Endothelial cell of umbilical vein (primary cell): ENCODE results near the gene SLC25A26. TPM values are rescaled to one million over a fixed set of nuclear protein-coding genes. Genes with fewer than 3 reads are reported as not detected.

Experiments used
- BruUV-seq: library from RNA; stranded (reverse); fragments of 400-500 nt; replicated peaks from 2 replicates; lab custom pipeline; 2021; lab: Mats Ljungman, UMichigan
- CTCF ChIA-PET: fragments of 300-600, 350-600 bp; sonication (Branson Sonifier 250); formaldehyde crosslinking; loops from one replicate; lab custom pipeline; 2021; ENCODE audit warnings: antibody characterized with exemption, inconsistent platforms; lab: Charles Lee
- POLR2A ChIA-PET: fragments of 300-600, 350-600 bp; sonication (Branson Sonifier 250); formaldehyde crosslinking; loops from one replicate; lab custom pipeline; 2021; ENCODE audit warnings: antibody characterized with exemption, inconsistent platforms; lab: Charles Lee
- DNase-seq: peaks from one replicate; pipeline ENCODE4 v3.0.0-alpha.2; 2011; ENCODE audit warnings: low read depth, low spot score
- FAIRE-seq: peaks from 2 replicates; lab custom pipeline; 2011; peaks lifted over from hg19 to GRCh38; lab: Jason Lieb, UNC
- H2AFZ ChIP-seq: 2 replicates; pipeline ENCODE4 v1.6.0; 2012; ENCODE audit warnings: low read depth, low read length, control low read depth, inconsistent platforms
- H3K27ac ChIP-seq: 2 replicates; pipeline ENCODE4 v1.5.1; 2011; ENCODE audit warnings: low read depth, mild to moderate bottlenecking, control low read depth, low read length, moderate library complexity; ENCODE audit not compliant: insufficient read depth
- H3K27me3 ChIP-seq, 2 experiments: 2 replicates each; pipeline versions ENCODE4 v1.6.0 to v1.6.1; 2011; ENCODE audit warnings: low read length in 2 of 2, mixed read lengths in 1 of 2; ENCODE audit not compliant: control insufficient read depth in 2 of 2, insufficient read depth in 2 of 2
- H3K36me3 ChIP-seq, 2 experiments: 2 replicates in 1 of 2; 3 replicates in 1 of 2; pipeline ENCODE4 v1.5.1; 2011; ENCODE audit warnings: low read length in 2 of 2, mild to moderate bottlenecking in 1 of 2, moderate library complexity in 1 of 2; ENCODE audit not compliant: control insufficient read depth in 2 of 2, insufficient read depth in 2 of 2; ENCODE audit errors: extremely low read depth in 1 of 2
- H3K4me1 ChIP-seq: 3 replicates; pipeline ENCODE4 v1.5.1; 2011; ENCODE audit warnings: mild to moderate bottlenecking, low read length; ENCODE audit not compliant: control insufficient read depth, insufficient read depth; ENCODE audit errors: extremely low read depth
- H3K4me2 ChIP-seq: 2 replicates; pipeline ENCODE4 v1.6.1; 2011; ENCODE audit warnings: low read length, control low read depth, mixed read lengths; ENCODE audit not compliant: insufficient read depth
- H3K4me3 ChIP-seq, 3 experiments: fragments of 200-600 bp in 1 of 3; sonication (generic), shearing (Covaris generic) in 1 of 3; replicated peaks in 1 of 3; 2 replicates each; pipeline ENCODE4 v1.5.1; 2011 to 2016; ENCODE audit warnings: control low read depth in 3 of 3, low read length in 3 of 3, mild to moderate bottlenecking in 2 of 3, inconsistent platforms in 1 of 3, low read depth in 1 of 3, moderate library complexity in 1 of 3; ENCODE audit not compliant: insufficient read depth in 1 of 3
- H3K79me2 ChIP-seq: 2 replicates; pipeline ENCODE4 v1.6.0; 2012; ENCODE audit warnings: low read length, inconsistent platforms; ENCODE audit not compliant: control insufficient read depth, insufficient read depth
- H3K9ac ChIP-seq: replicated peaks from 2 replicates; pipeline ENCODE3; 2011; ENCODE audit warnings: low read length, control low read depth; ENCODE audit not compliant: insufficient read depth; ENCODE audit errors: extremely low read depth
- H3K9me1 ChIP-seq: replicated peaks from 3 replicates; pipeline ENCODE4 v1.6.0; 2011; ENCODE audit warnings: mild to moderate bottlenecking, low read length; ENCODE audit not compliant: control insufficient read depth, insufficient read depth; ENCODE audit errors: extremely low read depth
- H3K9me3 ChIP-seq: replicated peaks from 2 replicates; pipeline ENCODE4 v1.5.1; 2012; ENCODE audit warnings: low read length, inconsistent platforms; ENCODE audit not compliant: control insufficient read depth, insufficient read depth
- H4K20me1 ChIP-seq: replicated peaks from 2 replicates; pipeline ENCODE3; 2011; ENCODE audit warnings: mild to moderate bottlenecking, low read length; ENCODE audit not compliant: control insufficient read depth, insufficient read depth; ENCODE audit errors: extremely low read depth
- FOS ChIP-seq: IDR thresholded peaks from 2 replicates; pipeline ENCODE4 v1.6.1; 2011; ENCODE audit warnings: mild to moderate bottlenecking, low read length, moderate library complexity, borderline replicate concordance; ENCODE audit not compliant: insufficient read depth
- GATA2 ChIP-seq: IDR thresholded peaks from 2 replicates; pipeline ENCODE4 v1.7.0; 2011; ENCODE audit warnings: low read depth, mild to moderate bottlenecking, moderate library complexity, mixed read lengths, low read length; ENCODE audit not compliant: insufficient read length, insufficient read depth
- POLR2A ChIP-seq: IDR thresholded peaks from 2 replicates; pipeline ENCODE4 v1.6.1; 2012; ENCODE audit warnings: low read depth, mild to moderate bottlenecking, control low read depth, low read length
- POLR2AphosphoS5 ChIP-seq: IDR thresholded peaks from 2 replicates; pipeline ENCODE4 v1.6.1; 2012; ENCODE audit warnings: low read depth, mild to moderate bottlenecking, control low read depth, low read length, moderate library complexity; ENCODE audit not compliant: insufficient read depth
- dilution Hi-C: fragments of 300-500 bp; cut with MboI; formaldehyde crosslinking; loops from one replicate; pipeline ENCODE4 v1.15.0; 2019; ENCODE audit warnings: low sequenced_read_pairs; ENCODE audit not compliant: extremely low pct_ligation_motif_present
- intact Hi-C: fragments of 100-400 bp; cut with micrococcal nuclease; formaldehyde crosslinking; loops from one replicate; pipeline ENCODE4 v1.10.0; 2022
- polyA plus RNA-seq, 4 experiments: library from polyadenylated mRNA; depleted of rRNA in 3 of 4; stranded (reverse) in 3 of 4; unstranded in 1 of 4; fragments of >200 nt; gene quantifications; 2 replicates each; pipeline versions ENCODE4 v1.2.1 to v1.2.3, GENCODE V29; 2011 to 2012; ENCODE audit warnings: missing spikeins in 1 of 4
- total RNA-seq: library from RNA; stranded (reverse); gene quantifications from 2 replicates; pipeline ENCODE4 v1.2.3, GENCODE V29; 2021
- TF ChIP-seq, protein P1 (sequence below), 2 donors: IDR thresholded peaks; 1 replicate in 1 of 2; 2 replicates in 1 of 2; pipeline ENCODE4 v1.5.1; 2011; ENCODE audit warnings: low read length in 2 of 2, mild to moderate bottlenecking in 2 of 2, moderate library complexity in 2 of 2, control low read depth in 1 of 2, inconsistent platforms in 1 of 2, low read depth in 1 of 2; ENCODE audit not compliant: insufficient read depth in 1 of 2; ENCODE audit errors: extremely low read depth in 1 of 2

Gene SLC25A26
- total and polyA plus RNA-seq, 2 donors (not counting 3 experiments of a cell fraction or from before 2014, with no cell fraction given): 11.8 to 23.5 TPM

DNA sequence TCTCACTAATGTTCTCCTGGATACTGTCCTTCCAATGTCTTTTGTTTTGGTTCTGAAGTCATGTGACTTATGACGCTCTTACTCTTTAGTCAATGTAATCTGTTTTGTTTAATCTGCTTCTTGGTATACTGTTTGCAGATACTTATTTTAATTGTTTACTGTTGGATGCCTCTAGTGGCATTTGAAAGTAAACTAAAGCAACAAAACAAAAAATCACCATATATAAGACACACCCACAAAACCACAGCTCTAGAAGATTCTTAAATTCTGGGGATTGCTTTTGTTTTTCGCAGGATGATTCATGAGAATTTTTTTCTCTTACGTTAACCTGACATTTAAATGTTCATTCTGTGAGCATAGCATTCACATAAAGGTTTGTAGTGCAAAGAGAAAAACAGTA lies 16.8 kb downstream of the SLC25A26 start:
- Histone ChIP-seq H3K4me3 (no peak overlapping the region), H3K79me2 (no peaks in the 10 kb centered on the region), H3K9me3 (no peaks in the 10 kb centered on the region), H3K4me2 (no peak overlapping the region), H3K27ac (no peak overlapping the region), H4K20me1 (no peaks in the 10 kb centered on the region), H3K4me1 (no peaks in the 10 kb centered on the region), H3K27me3 (no peaks in the 10 kb centered on the region), H3K36me3 (no peaks in the 10 kb centered on the region), H2AFZ (no peak overlapping the region), H3K9ac (no peak overlapping the region), H3K9me1 (no peaks in the 10 kb centered on the region)
- ChIA-PET POLR2A (no interaction called here), CTCF (no interaction called here)
- no peak for TF ChIP-seq POLR2A
- no peak for TF ChIP-seq FOS
- TF ChIP-seq, protein P1, sequence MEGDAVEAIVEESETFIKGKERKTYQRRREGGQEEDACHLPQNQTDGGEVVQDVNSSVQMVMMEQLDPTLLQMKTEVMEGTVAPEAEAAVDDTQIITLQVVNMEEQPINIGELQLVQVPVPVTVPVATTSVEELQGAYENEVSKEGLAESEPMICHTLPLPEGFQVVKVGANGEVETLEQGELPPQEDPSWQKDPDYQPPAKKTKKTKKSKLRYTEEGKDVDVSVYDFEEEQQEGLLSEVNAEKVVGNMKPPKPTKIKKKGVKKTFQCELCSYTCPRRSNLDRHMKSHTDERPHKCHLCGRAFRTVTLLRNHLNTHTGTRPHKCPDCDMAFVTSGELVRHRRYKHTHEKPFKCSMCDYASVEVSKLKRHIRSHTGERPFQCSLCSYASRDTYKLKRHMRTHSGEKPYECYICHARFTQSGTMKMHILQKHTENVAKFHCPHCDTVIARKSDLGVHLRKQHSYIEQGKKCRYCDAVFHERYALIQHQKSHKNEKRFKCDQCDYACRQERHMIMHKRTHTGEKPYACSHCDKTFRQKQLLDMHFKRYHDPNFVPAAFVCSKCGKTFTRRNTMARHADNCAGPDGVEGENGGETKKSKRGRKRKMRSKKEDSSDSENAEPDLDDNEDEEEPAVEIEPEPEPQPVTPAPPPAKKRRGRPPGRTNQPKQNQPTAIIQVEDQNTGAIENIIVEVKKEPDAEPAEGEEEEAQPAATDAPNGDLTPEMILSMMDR (IDR thresholded peaks at IDR 0.05; ENCODE audit: extremely low read depth in 1 of 2, insufficient read depth in 1 of 2, low read depth in 1 of 2, low read length in 2 of 2): no peak
- no peak for TF ChIP-seq GATA2
- DNase-seq (no peak), FAIRE-seq (no peak)
- no TSS peak for BruUV-seq
- intact Hi-C loops (no loop called here), dilution Hi-C loops (no loop called here)

DNA sequence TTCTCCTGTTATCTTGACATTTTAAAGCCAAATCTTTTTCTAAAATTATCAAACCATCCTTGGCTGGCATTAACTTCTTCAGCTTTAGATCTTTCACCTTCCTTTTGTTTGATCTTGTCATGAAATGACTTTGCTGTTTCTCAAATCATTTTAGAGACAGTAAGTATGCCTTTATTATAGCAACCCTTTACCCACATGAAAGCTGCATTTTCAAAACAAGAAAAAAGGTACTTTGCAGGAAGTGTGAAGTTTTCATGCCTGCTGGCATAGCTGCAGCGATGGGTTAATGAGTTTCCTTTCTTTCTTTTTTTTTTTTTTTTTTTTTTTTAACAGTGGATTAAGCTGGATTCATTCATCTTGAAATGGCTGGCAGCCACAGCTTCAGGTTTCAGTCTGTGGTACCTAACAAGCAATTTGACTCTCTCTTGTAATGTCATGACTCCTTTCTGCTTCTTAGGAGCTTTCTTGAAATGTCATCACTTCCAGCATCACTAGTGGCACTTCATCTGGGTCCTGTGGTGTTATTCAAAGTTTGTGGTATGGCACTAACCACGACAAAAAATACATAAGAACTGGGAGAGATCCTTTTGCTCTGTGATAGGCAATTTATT lies 18.8 kb downstream of the SLC25A26 start:
- intact Hi-C loops (no loop called here), dilution Hi-C loops (no loop called here)
- TF ChIP-seq POLR2AphosphoS5 (no peak), POLR2A (no peak)
- TF ChIP-seq, protein P1 (IDR thresholded peaks at IDR 0.05; ENCODE audit: extremely low read depth in 1 of 2, insufficient read depth in 1 of 2, low read depth in 1 of 2, low read length in 2 of 2): no peak
- Histone ChIP-seq H3K9me1 (no peaks in the 10 kb centered on the region), H4K20me1 (no peaks in the 10 kb centered on the region), H3K4me2 (no peak overlapping the region), H3K27ac (no peak overlapping the region), H3K4me3 (no peak overlapping the region), H3K36me3 (no peaks in the 10 kb centered on the region), H3K4me1 (no peaks in the 10 kb centered on the region), H2AFZ (no peak overlapping the region), H3K9ac (no peak overlapping the region), H3K79me2 (no peaks in the 10 kb centered on the region), H3K27me3 (no peaks in the 10 kb centered on the region), H3K9me3 (no peaks in the 10 kb centered on the region)
- no peak for FAIRE-seq
- CTCF ChIA-PET: interaction anchor here (1.0 kb wide), 1 partner anchor 14 kb away, joined by 4 read pairs; no protein-coding TSS in a partner anchor
- BruUV-seq: no TSS peak
- POLR2A ChIA-PET: no interaction called here
- no peak for DNase-seq
